ENCODE results near the gene TBC1D16.

- TF ChIP-seq CTCF (IDR thresholded peaks at IDR 0.05): no peak
- no peak for TF ChIP-seq POLR2A (IDR thresholded peaks at IDR 0.05)
These were observed 91.3 kb downstream of the TBC1D16 start for GRCh38 chr17:79944251-79944812.

All from esophagus squamous epithelium (tissue), 4 donors.